Heart right ventricle (tissue), 16 donors: ENCODE results near the gene SH3PXD2B. TPM values are rescaled to one million over a fixed set of nuclear protein-coding genes. Genes with fewer than 3 reads are reported as not detected.

ENCODE experiments used
- ATAC-seq, 8 donors: fragments of 200-7000 bp; cut with Tn5 transposase; one replicate each; pipeline ENCODE4 v1.9.1; 2020; ENCODE audit warnings: mild to moderate bottlenecking in 8 of 8, moderate library complexity in 8 of 8, moderate number of reproducible peaks in 1 of 8
- DNase-seq, 2 donors: peaks; one replicate each; pipeline ENCODE4 v3.0.0-alpha.2; 2020
- H3K27ac ChIP-seq, 10 donors: fragments of 200-600 bp; sonication (generic) in 2 of 10; one replicate each; pipeline versions ENCODE4 v1.5.0 to v1.8.0; 2020 to 2022; ENCODE audit warnings: mild to moderate bottlenecking in 3 of 10
- H3K27me3 ChIP-seq, 7 donors: fragments of 200-600 bp; one replicate each; pipeline ENCODE4 v1.8.0; 2021 to 2022; ENCODE audit warnings: mild to moderate bottlenecking in 2 of 7
- H3K36me3 ChIP-seq, 9 donors: fragments of 200-600 bp; sonication (generic) in 1 of 9; one replicate each; pipeline versions ENCODE4 v1.5.0 to v1.8.0; 2020 to 2022; ENCODE audit warnings: mild to moderate bottlenecking in 2 of 9
- H3K4me1 ChIP-seq, 9 donors: fragments of 200-600 bp; sonication (generic) in 1 of 9; one replicate each; pipeline versions ENCODE4 v1.5.0 to v1.8.0; 2020 to 2022; ENCODE audit warnings: mild to moderate bottlenecking in 4 of 9
- H3K4me3 ChIP-seq, 10 donors: fragments of 200-600 bp; sonication (generic) in 2 of 10; one replicate each; pipeline versions ENCODE4 v1.5.0 to v1.8.0; 2020 to 2022; ENCODE audit warnings: mild to moderate bottlenecking in 7 of 10, moderate library complexity in 2 of 10
- H3K9me3 ChIP-seq, 11 donors: fragments of 200-600 bp in 10 of 11; sonication (generic) in 2 of 11; one replicate each; pipeline versions ENCODE4 v1.5.0 to v1.8.0; 2013 to 2022; ENCODE audit warnings: mild to moderate bottlenecking in 2 of 11, control low read depth in 1 of 11, moderate library complexity in 1 of 11
- CTCF ChIP-seq, 9 donors: fragments of 200-600 bp; sonication (generic) in 2 of 9; IDR thresholded peaks; one replicate each; pipeline versions ENCODE4 v1.5.0 to v1.8.0; 2021 to 2022; ENCODE audit warnings: antibody characterized with exemption in 9 of 9, mild to moderate bottlenecking in 5 of 9, moderate library complexity in 1 of 9
- WGBS, 2 donors: extraction: QIAGEN DNeasy Blood & Tissue Kit; methylation state at CpG; one replicate each; pipeline ENCODE4 v1.1.7; 2013; ENCODE audit warnings: inconsistent platforms in 1 of 2; 5-methylcytosine and 5-hydroxymethylcytosine counted together
- intact Hi-C, 10 donors: fragments of 100-400 bp; cut with DNase I; formaldehyde crosslinking; loops; one replicate each; pipeline versions ENCODE4 v1.11.1 to v1.14.2; 2022
- polyA plus RNA-seq, 2 donors: library from polyadenylated mRNA; stranded (reverse); fragments of 200-250 nt; gene quantifications; one replicate each; pipeline ENCODE4 v1.2.3, GENCODE V29; 2013
- total RNA-seq, 10 donors: library from RNA; stranded (reverse); fragmentation: NEBNext Ultra II Directional in 3 of 10; extraction: Animal tissue kit (Norgen Biotek cat#: 25700) in 3 of 10; gene quantifications; one replicate each; pipeline versions ENCODE4 v1.2.1 to v1.2.4, GENCODE V29; 2021 to 2023
- donor health status: Arrhythmogenic right ventricular cardiomyopathy.
- donor health status: ischemic (EF 13 %, LVEDD 7.1; RV severe dilation, severe dysfunction).
- donor health status: healthy with polysubstance abuse.
- donor health status: DM: no; HTN: yes; CAD: no.
- donor health status: DM: no; HTN: no; CAD: no.
- donor health status: ischemic (EF 25% LVEDD 6.9; RV normal size, moderate dysfunction).
- donor health status: ischemic (EF 25% LVEDD 5.7; RV mildly dilated, moderate dysfunction).
- donor health status: healthy.
- donor health status: DM: yes; HTN: yes; CAD: no.
- donor health status: Ischemic cardiomyopathy.
- donor health status: ischemic (EF 35%, LVEDD 5.7; RV mildly dilated, moderate dysfunction).
- donor health status: nonischemic (EF 11% LVEDD 7.7; RV severe dilation, severe dysfunction).
- donor health status: DM: yes; HTN: yes; CAD: no.
- donor health status: PGD.
- donor health status: ischemic (EF 29% LVEDD 5.4; RV normal size, mild dysfunction).
- donor health status: nonischemic (EF 23%, LVEDD 6.1; RV moderate dilation, normal function).

The SH3PXD2B gene
- total and polyA plus RNA-seq, 12 donors: 1.8 to 12.5 (median 5.5) TPM

- Histone ChIP-seq H3K9me3 (no peaks in the 10 kb centered on the region), H3K27me3 (no peaks in the 10 kb centered on the region), H3K4me1 (peaks cover 0 to 10% (median 0%) of the 10 kb centered on the region in 9 donors), H3K36me3 (no peaks in the 10 kb centered on the region), H3K27ac (no peak overlapping the region), H3K4me3 (no peak overlapping the region)
- no peak for TF ChIP-seq CTCF (IDR thresholded peaks at IDR 0.05)
- no peak for ATAC-seq
- WGBS, 2 donors: 91 to 93% methylated on average over 9 of the region's 9 CpGs
- no peak for DNase-seq
- intact Hi-C loops: no loop called here
These were observed 128.9 kb downstream of the SH3PXD2B start for GRCh38 chr5:172325452-172325851.

- ATAC-seq: no peak
These were observed 132.0 kb downstream of the SH3PXD2B start for GRCh38 chr5:172322028-172322965.

GRCh38 chr5:172321593-172321992 lies 132.7 kb downstream of the SH3PXD2B start:
- DNase-seq (no peak), ATAC-seq (no peak)
- Histone ChIP-seq H3K27me3 (no peaks in the 10 kb centered on the region), H3K9me3 (no peaks in the 10 kb centered on the region), H3K36me3 (no peaks in the 10 kb centered on the region), H3K4me3 (no peak overlapping the region), H3K4me1 (peaks cover 0 to 18% (median 0%) of the 10 kb centered on the region in 9 donors), H3K27ac (no peak overlapping the region)
- no peak for TF ChIP-seq CTCF (IDR thresholded peaks at IDR 0.05)
- intact Hi-C loops: no loop called here

More at GRCh38 chr5:172322028-172322965, 132.0 kb downstream of the SH3PXD2B start:
- H3K9me3 ChIP-seq: no peaks in the 10 kb centered on the region
- no peak overlapping the region for H3K27ac ChIP-seq
- no peak for DNase-seq
- H3K36me3 ChIP-seq: no peaks in the 10 kb centered on the region
- no peak overlapping the region for H3K4me3 ChIP-seq
- 74 to 77% methylated on average over 9 of the region's 9 CpGs for WGBS, 2 donors
- H3K4me1 ChIP-seq: peaks cover 0 to 18% (median 0%) of the 10 kb centered on the region in 9 donors
- no peaks in the 10 kb centered on the region for H3K27me3 ChIP-seq
- intact Hi-C loops: no loop called here
- no peak for TF ChIP-seq CTCF (IDR thresholded peaks at IDR 0.05)

- peaks cover 0 to 18% (median 0%) of the 10 kb centered on the region in 9 donors for H3K4me1 ChIP-seq
- DNase-seq (no peak), ATAC-seq (peak in 6 of 8 donors; percentile 14 to 80 (median 22))
- H3K27ac ChIP-seq: peak overlapping the region in 4 of 10 donors; percentile 3 to 42 (median 28)
- H3K27me3 ChIP-seq: no peaks in the 10 kb centered on the region
- H3K9me3 ChIP-seq: no peaks in the 10 kb centered on the region
- WGBS, 2 donors: 67 to 76% methylated on average over 4 of the region's 4 CpGs
- peak overlapping the region in 1 of 10 donors; percentile 0 for H3K4me3 ChIP-seq
- intact Hi-C loops: no loop called here
- no peak for TF ChIP-seq CTCF (IDR thresholded peaks at IDR 0.05)
- H3K36me3 ChIP-seq: no peaks in the 10 kb centered on the region
These were observed 134.4 kb downstream of the SH3PXD2B start for GRCh38 chr5:172319708-172320441.
